Ishikawa (cell line): Measurements from ENCODE around the gene LRWD1.

Experiments used
- CEBPB ChIP-seq: IDR thresholded peaks from 2 replicates; pipeline ENCODE4 v1.6.1; 2012
- EP300 ChIP-seq: IDR thresholded peaks from 2 replicates; pipeline ENCODE4 v1.6.1; 2012; ENCODE audit warnings: borderline replicate concordance

DNA sequence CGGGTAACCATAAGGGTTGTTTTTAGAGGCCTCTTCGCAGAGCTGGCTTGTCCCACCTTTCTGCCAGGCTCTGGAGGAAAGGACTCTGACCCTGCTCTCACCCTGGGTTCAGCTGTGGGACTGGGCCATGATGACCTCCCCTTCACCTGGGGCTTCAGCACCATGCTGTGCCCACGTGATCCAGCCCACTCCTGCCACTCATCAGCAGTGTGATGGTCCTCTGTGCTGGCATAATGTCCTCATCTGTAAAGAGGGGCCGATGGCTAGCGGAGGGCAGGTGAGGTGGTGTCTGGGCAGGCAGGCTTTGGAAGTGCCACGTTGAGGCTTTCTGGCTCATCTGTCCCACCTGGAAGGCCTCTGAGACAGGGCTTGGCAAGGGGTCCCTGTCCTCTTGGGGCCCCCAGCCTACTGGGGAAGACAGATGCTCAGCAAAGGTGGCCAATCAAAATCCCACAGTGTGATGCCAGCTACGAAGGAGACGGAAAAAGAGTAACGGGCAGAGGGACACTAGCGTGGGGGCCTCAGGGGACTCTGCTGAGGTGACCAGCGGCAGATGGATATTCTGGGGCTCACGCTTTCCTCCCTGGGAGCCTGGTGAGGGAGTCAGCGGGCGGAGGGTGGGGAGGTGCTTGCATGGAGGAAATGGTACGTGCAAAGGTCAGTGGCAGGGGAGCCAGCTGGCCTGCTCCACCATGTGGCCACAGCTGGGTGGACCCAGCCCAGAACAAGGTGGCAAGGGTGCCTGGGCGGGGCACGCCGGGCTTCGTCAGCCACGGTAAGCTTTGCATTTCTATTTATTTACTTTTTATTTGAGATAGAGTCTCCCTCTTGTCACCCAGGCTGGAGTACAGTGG is 5.4 kb downstream of the LRWD1 start:
- no peak for TF ChIP-seq EP300
- TF ChIP-seq CEBPB = no peak
